ENCODE results near the gene TSSK2.
"Not testable (repeated sequence)": the region's sequence is repeated elsewhere in the genome, so short reads cannot be mapped to it uniquely, and the experiment has no call there.

TSSK2 gene

DNA sequence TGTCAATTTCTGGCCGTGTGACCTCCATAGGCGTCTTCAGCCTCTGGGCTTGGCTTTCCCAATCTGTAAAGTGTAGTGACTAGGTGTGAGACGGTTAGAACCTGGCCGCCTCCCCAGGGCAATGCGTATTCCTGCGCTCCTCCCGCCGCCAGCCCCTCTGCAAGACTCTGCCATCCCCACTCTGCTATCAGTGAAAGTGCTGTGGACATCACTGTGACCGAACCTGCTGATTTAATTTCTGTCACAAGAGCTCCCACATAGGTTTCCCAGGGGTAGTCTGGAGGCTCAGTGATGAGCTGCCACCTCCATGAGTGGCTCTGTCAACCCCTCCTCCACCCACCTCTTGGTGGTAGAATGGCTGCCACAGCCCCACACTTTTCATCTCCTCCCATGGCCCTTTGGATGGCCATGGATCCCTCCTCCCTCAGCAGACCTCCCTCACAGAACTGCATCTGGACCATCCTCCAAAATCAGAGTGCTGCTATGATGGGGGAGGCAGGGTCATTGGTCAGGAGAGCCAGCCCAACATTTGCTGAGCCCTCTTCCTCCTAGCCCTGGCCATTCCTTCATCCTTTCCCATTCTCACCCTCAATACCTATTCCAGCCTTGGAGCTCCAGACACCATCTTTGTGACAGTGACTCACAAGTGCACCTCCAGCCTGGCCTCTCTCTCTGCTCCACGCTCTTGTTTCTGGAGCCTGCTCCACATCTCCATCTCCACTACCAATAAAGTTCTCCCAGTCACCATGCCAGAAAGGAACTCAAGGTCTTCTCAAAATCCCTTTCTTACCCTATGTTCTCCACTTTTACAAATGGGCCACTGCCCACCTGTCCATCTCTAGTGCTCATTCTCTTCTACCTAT is 20.5 kb downstream of the TSSK2 start:
- no peaks in the 10 kb centered on the region for H3K36me3 ChIP-seq (ENCODE audit: control insufficient read depth, insufficient read depth, low read length)
- H3K9me3 ChIP-seq (ENCODE audit: control insufficient read depth, insufficient read depth, low read length) = no peaks in the 10 kb centered on the region
- H3K4me1 ChIP-seq (ENCODE audit: control insufficient read depth, insufficient read depth, low read length) = peaks cover 3% of the 10 kb centered on the region; the same call in 1 of the 2 replicates
- no peak for DNase-seq (ENCODE audit: low read depth, low spot score)
- peaks cover 47% of the 10 kb centered on the region for H3K27me3 ChIP-seq (ENCODE audit: control insufficient read depth, insufficient read depth, low read length)
- no peak overlapping the region for H3K27ac ChIP-seq (ENCODE audit: low read length)
- H3K4me3 ChIP-seq (ENCODE audit: low read length) = no peak overlapping the region
- no CpG with 5 or more reads among the region's 10 CpGs for WGBS (ENCODE audit: insufficient coverage, insufficient read length)

DNA sequence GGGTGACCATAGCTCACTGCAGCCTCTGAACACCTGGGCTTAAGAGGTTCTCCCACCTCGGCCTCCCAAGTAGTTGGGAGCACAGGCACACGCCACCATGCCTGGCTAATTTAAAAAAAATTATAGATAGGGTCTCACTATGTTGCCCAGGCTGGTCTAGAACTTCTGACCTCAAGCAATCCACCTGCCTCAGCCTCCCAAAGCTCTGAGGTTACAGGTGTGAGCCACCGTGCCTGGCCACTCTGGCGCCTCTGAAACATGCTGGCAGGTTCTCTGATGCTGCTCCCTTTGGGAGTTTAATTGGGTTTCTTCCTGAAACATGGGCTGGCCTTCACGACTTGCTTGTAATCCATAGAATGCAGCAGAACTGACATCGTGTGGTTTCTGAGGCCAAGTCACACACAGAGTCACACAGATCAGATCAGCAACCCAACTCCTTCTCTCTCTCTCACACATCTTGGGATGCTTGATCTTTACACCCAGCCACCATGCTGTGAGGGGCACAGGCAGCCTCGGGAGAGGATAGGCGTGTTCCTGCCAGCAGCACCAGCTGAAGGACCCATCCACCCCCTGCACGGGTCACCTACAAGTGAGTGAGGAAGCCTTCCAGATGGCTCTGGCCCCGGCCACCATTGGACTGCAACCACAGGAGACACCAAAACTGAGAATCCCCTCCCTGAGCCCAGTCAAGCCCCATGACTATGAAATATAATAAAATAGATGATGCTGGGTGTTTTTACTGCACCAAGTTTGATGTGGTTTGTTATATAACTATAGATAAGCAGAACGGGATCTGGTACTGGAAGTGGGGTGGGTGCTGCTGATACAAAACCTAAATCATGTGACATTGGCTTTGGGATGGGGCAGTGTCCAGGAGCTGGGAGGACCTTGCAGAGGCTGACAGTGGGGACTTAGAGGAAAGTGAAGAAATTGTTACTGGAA is 22.1 kb downstream of the TSSK2 start:
- peaks cover 39% of the 10 kb centered on the region for H3K27me3 ChIP-seq (ENCODE audit: control insufficient read depth, insufficient read depth, low read length)
- DNase-seq (ENCODE audit: low read depth, low spot score) = no peak
- no peaks in the 10 kb centered on the region for H3K36me3 ChIP-seq (ENCODE audit: control insufficient read depth, insufficient read depth, low read length)
- no peaks in the 10 kb centered on the region for H3K4me1 ChIP-seq (ENCODE audit: control insufficient read depth, insufficient read depth, low read length)
- no CpG with 5 or more reads among the region's 11 CpGs for WGBS (ENCODE audit: insufficient coverage, insufficient read length)
- H3K9me3 ChIP-seq (ENCODE audit: control insufficient read depth, insufficient read depth, low read length) = no peaks in the 10 kb centered on the region
- H3K27ac ChIP-seq (ENCODE audit: low read length) = no peak overlapping the region
- H3K4me3 ChIP-seq (ENCODE audit: low read length) = no peak overlapping the region

DNA sequence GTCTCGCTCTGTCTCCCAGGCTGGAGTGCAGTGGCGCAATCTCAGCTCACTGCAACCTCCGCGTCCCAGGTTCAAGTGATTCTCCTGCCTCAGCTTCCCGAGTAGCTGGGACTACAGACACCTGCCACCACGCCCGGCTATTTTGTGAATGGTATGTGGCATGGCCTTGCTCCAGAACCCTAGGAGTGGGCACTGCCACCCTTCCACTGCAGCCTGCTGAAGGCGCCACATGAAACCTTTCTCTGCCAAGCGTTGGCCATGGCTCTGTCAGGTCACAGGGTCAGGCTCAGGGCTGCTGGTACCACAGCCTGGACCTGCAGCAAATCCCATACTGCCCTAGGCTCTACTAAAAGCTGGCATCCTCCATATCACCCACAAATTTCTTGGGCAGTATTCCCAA is 25.0 kb downstream of the TSSK2 start:
- WGBS (ENCODE audit: insufficient coverage, insufficient read length) = no CpG with 5 or more reads among the region's 9 CpGs
- peaks cover 16% of the 10 kb centered on the region for H3K27me3 ChIP-seq (ENCODE audit: control insufficient read depth, insufficient read depth, low read length)

DNA sequence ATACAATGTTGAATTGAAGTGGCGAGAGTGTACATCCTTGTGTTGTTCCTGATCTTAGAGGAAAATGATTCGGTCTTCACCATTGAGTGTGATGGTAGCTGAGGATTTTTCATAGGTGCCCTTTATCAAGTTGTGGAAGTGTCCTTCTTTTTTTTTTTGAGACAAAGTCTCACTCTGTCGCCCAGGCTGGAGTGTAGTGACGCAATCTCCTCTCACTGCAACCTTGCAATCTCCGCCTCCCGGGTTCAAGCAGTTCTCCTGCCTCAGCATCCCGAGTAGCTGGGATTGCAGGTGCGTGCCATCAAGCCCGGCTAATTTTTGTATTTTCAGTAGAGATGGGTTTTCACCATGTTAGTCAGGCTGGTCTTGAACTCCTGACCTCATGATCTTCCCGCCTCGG is 27.5 kb downstream of the TSSK2 start:
- not testable (repeated sequence) for H3K36me3 ChIP-seq (ENCODE audit: control insufficient read depth, insufficient read depth, low read length); DNase-seq (ENCODE audit: low read depth, low spot score); H3K4me1 ChIP-seq (ENCODE audit: control insufficient read depth, insufficient read depth, low read length); H3K4me3 ChIP-seq (ENCODE audit: low read length); H3K27me3 ChIP-seq (ENCODE audit: control insufficient read depth, insufficient read depth, low read length); H3K27ac ChIP-seq (ENCODE audit: low read length); H3K9me3 ChIP-seq (ENCODE audit: control insufficient read depth, insufficient read depth, low read length)
- no CpG with 5 or more reads among the region's 11 CpGs for WGBS (ENCODE audit: insufficient coverage, insufficient read length)

More for the DNA sequence above, 25.0 kb downstream of the TSSK2 start:
- not testable (repeated sequence) for H3K27ac ChIP-seq (ENCODE audit: low read length); H3K4me1 ChIP-seq (ENCODE audit: control insufficient read depth, insufficient read depth, low read length); DNase-seq (ENCODE audit: low read depth, low spot score); H3K9me3 ChIP-seq (ENCODE audit: control insufficient read depth, insufficient read depth, low read length); H3K36me3 ChIP-seq (ENCODE audit: control insufficient read depth, insufficient read depth, low read length); H3K4me3 ChIP-seq (ENCODE audit: low read length)

DNA sequence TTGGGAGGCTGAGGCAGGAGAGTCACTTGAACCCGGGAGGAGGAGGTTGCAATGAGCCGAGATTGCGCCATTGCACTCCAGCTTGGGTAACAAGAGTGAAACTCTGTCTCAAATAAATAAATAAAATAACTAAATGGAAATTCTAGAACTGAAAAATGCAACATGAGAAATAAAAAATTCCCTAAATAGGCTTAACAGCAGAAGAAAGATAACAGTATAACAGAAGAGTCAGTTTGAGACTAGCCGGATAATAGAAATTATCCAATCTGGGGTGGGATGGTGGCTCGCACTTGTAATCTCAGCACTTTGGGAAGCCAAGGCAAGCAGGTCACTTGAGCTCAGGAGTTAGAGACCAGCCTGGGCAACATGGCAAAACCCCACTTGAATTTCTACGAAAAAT is 33.3 kb downstream of the TSSK2 start:
- H3K9me3 ChIP-seq (ENCODE audit: control insufficient read depth, insufficient read depth, low read length) = no peaks in the 10 kb centered on the region
- DNase-seq (ENCODE audit: low read depth, low spot score) = no peak
- WGBS (ENCODE audit: insufficient coverage, insufficient read length) = no CpG with 5 or more reads among the region's 6 CpGs
- no peak overlapping the region for H3K27ac ChIP-seq (ENCODE audit: low read length)
- H3K4me1 ChIP-seq (ENCODE audit: control insufficient read depth, insufficient read depth, low read length) = no peaks in the 10 kb centered on the region
- H3K4me3 ChIP-seq (ENCODE audit: low read length) = no peak overlapping the region
- no peaks in the 10 kb centered on the region for H3K27me3 ChIP-seq (ENCODE audit: control insufficient read depth, insufficient read depth, low read length)
- no peaks in the 10 kb centered on the region for H3K36me3 ChIP-seq (ENCODE audit: control insufficient read depth, insufficient read depth, low read length)

DNA sequence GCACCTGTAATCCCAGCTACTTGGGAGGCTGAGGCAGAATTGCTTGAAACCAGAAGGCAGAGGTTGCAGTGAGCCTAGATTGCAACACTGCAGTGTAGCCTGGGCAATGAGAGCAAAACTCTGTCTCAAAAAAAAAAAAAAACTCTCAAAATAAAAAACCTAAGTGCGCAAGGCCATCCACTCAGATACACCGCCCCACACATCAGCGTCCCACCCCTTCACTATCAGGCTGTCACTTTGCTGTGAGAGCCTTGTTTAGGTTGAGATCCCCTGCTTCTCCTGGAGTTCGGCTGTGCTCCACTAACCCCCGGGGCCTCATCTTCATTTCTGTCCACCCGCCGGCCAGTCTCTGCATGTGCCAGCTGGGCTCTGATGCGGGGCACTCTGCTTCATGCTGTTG is 35.3 kb downstream of the TSSK2 start:
- no peaks in the 10 kb centered on the region for H3K36me3 ChIP-seq (ENCODE audit: control insufficient read depth, insufficient read depth, low read length)
- no peak overlapping the region for H3K4me3 ChIP-seq (ENCODE audit: low read length)
- peaks cover 2% of the 10 kb centered on the region; the same call in 1 of the 2 replicates for H3K4me1 ChIP-seq (ENCODE audit: control insufficient read depth, insufficient read depth, low read length)
- no peaks in the 10 kb centered on the region for H3K9me3 ChIP-seq (ENCODE audit: control insufficient read depth, insufficient read depth, low read length)
- WGBS (ENCODE audit: insufficient coverage, insufficient read length) = no CpG with 5 or more reads among the region's 8 CpGs
- DNase-seq (ENCODE audit: low read depth, low spot score) = no peak
- H3K27ac ChIP-seq (ENCODE audit: low read length) = no peak overlapping the region
- no peaks in the 10 kb centered on the region; the same call in 1 of the 2 replicates for H3K27me3 ChIP-seq (ENCODE audit: control insufficient read depth, insufficient read depth, low read length)

DNA sequence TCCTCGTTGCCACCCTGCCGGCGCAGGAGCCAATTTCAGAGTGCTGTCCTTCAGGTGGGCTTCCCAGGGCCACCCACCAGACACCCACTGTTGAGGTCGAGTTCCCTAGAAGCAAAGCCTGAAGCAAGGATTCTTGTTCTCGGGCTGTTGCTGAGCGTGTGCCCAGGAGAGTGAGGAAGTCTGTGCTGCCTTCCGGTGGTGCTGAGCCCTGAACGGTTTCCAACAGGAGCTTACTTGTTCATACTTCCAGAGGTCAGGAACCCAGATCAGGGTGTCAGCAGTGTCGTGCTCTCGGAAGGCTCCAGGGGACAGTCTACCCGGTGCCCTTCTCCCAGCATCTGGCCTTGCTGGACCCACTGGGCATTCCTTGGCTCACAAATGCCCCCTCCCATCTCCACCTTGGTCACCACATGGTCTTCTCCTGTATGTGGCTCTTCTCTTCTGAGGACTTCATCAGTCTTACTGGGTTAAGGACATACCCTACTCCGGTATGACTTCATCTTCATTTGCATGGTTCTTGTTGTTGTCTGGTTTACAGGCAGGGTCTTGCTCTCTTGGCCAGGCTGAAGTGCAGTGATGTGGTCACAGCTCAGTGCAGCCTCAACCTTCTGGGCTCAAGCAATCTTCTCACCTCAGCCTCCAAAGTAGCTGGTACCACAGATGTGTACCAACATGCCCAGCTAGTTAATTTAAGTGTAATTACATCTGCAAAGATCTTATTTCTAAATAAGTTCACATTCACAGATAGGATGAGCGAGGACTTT is 36.2 kb downstream of the TSSK2 start:
- no peaks in the 10 kb centered on the region for H3K9me3 ChIP-seq (ENCODE audit: control insufficient read depth, insufficient read depth, low read length)
- no peaks in the 10 kb centered on the region; the same call in 1 of the 2 replicates for H3K27me3 ChIP-seq (ENCODE audit: control insufficient read depth, insufficient read depth, low read length)
- WGBS (ENCODE audit: insufficient coverage, insufficient read length) = no CpG with 5 or more reads among the region's 13 CpGs
- H3K4me3 ChIP-seq (ENCODE audit: low read length) = no peak overlapping the region
- DNase-seq (ENCODE audit: low read depth, low spot score) = no peak
- H3K4me1 ChIP-seq (ENCODE audit: control insufficient read depth, insufficient read depth, low read length) = peaks cover 2% of the 10 kb centered on the region; the same call in 1 of the 2 replicates
- H3K36me3 ChIP-seq (ENCODE audit: control insufficient read depth, insufficient read depth, low read length) = no peaks in the 10 kb centered on the region
- no peak overlapping the region for H3K27ac ChIP-seq (ENCODE audit: low read length)

DNA sequence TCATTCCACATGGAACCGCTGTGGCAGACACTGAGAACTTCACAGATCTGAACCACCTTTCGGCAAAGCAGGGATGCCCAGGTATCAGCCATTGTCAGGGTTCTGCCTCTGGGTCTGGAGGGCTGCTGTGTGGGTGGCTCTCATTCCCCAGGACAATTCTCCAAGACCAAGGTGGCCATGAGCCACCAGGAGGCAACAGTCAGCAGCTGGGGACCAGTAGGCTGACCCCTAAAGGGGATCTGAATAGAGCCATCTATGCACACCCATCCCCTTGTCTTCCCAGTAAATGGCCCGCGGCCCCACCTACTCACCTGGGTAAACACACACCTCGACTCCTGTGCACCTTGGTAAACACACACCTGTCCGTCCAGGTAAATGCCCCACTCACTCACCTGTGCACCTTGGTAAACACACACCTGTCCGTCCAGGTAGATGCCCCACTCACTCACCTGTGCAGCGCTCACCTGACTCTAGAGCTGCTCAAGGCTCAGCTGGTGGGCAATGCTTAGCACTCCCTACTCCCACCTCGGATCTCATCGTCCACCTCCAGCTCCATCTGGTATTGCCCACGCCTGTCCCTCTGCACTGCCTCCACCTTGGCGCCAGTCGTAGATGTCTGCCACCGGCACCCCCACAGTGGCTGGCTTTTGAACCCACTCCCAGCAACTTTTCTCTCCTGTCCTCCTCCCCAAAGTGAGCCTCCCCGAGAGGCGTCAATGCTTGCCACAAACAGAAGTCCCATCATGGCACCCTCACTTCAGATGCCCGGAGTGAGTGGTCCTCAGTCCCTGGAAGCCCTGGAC is 37.2 kb downstream of the TSSK2 start:
- Histone ChIP-seq H3K4me3 (ENCODE audit: low read length) (no peak overlapping the region), H3K9me3 (ENCODE audit: control insufficient read depth, insufficient read depth, low read length) (no peaks in the 10 kb centered on the region), H3K27me3 (ENCODE audit: control insufficient read depth, insufficient read depth, low read length) (no peaks in the 10 kb centered on the region; the same call in 1 of the 2 replicates), H3K36me3 (ENCODE audit: control insufficient read depth, insufficient read depth, low read length) (no peaks in the 10 kb centered on the region), H3K4me1 (ENCODE audit: control insufficient read depth, insufficient read depth, low read length) (peaks cover 3% of the 10 kb centered on the region; the same call in 1 of the 2 replicates), H3K27ac (ENCODE audit: low read length) (no peak overlapping the region)
- no CpG with 5 or more reads among the region's 17 CpGs for WGBS (ENCODE audit: insufficient coverage, insufficient read length)
- no peak for DNase-seq (ENCODE audit: low read depth, low spot score)

DNA sequence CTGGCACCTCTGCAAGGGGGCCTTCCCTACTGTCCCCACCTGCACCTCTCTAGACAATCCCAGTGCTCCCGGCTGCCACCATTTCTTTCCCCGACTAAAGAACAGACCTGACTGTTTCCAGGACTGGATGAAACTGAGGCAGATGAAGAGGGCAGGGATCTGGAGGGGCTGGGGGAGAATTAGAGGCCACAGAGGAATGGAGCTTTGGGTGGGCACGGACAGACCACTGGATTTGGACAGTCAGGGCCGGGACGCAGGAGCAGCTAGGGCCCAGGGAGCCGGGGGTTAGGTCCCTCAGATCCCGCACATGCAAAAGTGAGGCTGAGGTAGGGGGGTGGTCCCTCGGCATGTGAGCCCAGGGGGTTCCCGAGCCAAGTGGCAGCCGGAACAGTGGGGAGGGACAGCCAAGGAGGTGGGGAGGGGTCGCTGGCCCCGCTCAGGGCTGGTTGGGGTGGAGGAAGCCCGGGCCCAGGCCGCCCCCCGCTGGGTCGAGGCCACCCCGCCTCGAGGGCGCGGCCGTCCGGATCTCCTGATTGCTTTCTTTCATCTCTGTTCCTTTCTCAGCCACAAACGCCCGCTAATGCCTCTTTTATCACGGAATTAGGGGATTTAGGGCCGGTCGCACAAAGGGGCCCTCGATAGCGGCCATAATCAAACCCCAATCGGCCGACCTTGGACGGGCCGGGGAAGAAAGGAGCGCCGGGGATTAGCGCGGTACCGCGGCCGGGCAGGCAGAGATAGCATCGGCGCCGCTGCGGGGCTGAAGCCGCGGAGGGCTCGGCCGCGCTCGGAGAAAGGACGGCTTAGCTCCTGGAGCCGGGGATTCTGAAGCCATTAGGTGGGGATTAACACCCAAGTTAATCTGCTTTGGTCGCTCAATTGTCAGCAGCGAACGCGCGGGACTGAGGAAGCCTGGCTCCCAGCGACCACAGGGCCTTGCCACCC is 38.2 kb downstream of the TSSK2 start:
- no peak overlapping the region; the same call in 1 of the 2 replicates for H3K4me3 ChIP-seq (ENCODE audit: low read length)
- no peak for DNase-seq (ENCODE audit: low read depth, low spot score)
- H3K27ac ChIP-seq (ENCODE audit: low read length) = no peak overlapping the region
- no CpG with 5 or more reads among the region's 58 CpGs for WGBS (ENCODE audit: insufficient coverage, insufficient read length)
- H3K4me1 ChIP-seq (ENCODE audit: control insufficient read depth, insufficient read depth, low read length) = peaks cover 6% of the 10 kb centered on the region
- H3K36me3 ChIP-seq (ENCODE audit: control insufficient read depth, insufficient read depth, low read length) = no peaks in the 10 kb centered on the region
- no peaks in the 10 kb centered on the region; the same call in 1 of the 2 replicates for H3K27me3 ChIP-seq (ENCODE audit: control insufficient read depth, insufficient read depth, low read length)
- H3K9me3 ChIP-seq (ENCODE audit: control insufficient read depth, insufficient read depth, low read length) = no peaks in the 10 kb centered on the region

All from iPS DF 6.9 (cell line).